HG03139 (cell line): ENCODE results near the gene CAMK1D.
"Not testable (repeated sequence)": the region's sequence is repeated elsewhere in the genome, so short reads cannot be mapped to it uniquely, and the experiment has no call there.

Experiments
- ATAC-seq: cut with Tn5 transposase; IDR thresholded peaks from one replicate; pipeline ENCODE4 v1.9.1; 2021; ENCODE audit not compliant: unreplicated experiment

The CAMK1D gene

DNA sequence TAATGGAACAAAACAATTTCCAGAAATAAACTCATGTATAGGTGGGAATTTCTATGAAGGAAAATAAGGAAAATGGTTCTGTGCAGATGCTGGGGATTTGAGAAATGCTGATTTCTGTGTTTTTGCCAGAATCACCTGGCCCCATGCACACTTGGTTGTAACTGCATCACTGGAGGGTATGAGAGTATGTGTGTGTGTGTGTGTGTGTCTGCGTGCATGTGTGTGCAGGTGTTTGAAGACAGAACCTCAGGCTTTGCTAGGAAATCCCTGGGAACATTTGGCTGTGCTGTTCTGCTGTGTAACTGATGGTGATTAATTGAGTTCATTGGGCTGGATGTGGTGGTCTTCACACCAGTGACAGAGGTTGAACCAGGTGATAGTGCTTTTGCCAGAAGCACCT, 141.6 kb downstream of the CAMK1D start:
- ATAC-seq = no peak

DNA sequence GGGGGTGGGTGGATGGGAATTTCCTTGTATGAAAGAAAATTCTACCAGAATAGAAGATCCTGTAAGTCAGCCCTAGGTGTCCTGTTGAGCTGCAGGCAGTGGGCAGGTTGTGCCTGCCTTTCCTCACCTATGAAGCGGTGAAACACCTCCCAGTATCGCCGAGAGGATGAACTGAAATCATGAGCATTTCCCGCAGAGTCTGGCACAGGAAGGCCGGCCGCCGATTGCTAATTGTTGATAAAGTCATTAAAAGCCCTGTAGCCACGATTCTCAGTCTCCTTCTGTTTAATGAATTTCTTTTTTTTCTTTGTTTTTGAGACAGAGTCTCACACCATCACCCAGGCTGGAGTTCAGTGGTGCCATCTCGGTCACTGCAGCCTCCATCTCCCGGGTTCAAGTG, 142.1 kb downstream of the CAMK1D start:
- no peak for ATAC-seq

DNA sequence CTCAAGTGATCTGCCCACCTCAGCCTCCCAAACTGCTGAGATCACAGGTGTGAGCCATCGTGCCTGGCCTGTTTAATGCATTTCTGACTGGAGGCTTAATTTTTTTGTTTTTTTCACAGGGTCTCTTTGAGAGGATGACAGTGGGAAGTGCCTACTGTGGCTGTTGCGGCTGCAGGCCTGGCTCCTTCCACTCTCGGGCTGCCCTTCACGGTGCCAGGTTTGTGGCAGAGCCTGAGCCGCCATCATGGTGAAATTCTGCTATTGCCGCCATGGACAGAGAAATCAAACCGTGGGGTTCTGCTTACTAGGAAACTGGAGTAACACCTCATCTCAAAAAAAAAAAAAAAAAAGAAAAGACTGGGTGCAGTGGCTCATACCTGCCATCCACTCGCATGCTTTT, 142.7 kb downstream of the CAMK1D start:
- no peak for ATAC-seq

DNA sequence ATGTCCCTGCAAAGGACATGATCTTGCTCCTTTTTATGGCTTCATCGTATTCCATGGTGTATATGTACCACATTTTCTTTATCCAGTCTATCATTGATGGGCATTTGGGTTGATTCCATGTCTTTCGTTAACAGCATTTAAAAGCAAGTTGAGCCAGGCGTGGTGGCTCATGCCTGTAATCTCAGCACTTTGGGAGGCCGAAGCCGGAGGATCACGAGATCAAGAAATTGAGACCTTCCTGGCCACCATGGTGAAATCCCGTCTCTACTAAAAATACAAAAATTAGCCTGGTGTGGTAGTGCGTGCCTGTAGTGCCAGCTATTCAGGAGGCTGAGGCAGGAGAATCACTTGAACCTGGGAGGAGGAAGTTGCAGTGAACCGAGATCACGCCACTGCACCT, 147.7 kb downstream of the CAMK1D start:
- not testable (repeated sequence) for ATAC-seq

DNA sequence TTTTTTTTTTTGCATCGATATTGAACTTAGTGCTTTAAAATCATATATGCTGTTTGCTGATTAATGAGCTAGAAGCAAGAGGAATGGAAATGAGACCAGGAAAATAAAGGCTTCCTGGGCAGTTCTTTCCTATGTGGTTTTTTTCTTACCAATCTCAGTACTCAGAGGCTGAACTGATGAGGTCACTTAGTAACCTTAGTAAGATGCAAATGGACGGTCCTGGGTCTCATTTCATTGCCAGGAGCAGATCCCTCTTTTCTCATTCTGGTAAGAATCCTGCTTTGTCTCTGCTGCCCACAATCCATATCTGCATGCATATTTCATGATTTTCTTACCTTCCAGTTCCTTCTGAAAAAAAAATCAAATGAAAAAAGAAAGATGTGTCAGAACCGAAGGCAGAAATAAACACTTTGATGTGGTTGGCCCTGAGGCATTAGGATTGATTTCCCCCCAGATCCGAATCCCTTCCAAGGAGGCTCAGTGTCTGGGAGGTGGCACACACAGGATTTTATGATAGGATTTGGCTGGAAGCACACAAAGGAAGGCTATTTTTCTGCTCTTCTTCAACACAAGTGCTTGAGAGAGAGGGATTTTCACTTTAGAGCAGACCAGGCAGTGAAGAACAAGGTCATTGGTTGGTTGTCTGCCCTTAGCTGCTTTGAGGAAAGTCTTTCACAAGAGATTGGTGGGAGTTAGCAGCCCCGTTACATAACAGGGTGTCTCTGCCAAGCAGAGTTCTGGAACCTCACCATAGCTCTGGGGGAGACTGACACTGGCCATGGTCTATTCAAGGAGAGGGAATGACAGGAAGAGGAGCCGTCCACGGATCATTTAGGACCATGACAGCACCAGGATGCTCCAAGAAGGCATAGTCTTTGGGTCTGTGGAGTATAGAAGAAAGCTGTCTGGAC, 150.0 kb downstream of the CAMK1D start:
- ATAC-seq = no peak

DNA sequence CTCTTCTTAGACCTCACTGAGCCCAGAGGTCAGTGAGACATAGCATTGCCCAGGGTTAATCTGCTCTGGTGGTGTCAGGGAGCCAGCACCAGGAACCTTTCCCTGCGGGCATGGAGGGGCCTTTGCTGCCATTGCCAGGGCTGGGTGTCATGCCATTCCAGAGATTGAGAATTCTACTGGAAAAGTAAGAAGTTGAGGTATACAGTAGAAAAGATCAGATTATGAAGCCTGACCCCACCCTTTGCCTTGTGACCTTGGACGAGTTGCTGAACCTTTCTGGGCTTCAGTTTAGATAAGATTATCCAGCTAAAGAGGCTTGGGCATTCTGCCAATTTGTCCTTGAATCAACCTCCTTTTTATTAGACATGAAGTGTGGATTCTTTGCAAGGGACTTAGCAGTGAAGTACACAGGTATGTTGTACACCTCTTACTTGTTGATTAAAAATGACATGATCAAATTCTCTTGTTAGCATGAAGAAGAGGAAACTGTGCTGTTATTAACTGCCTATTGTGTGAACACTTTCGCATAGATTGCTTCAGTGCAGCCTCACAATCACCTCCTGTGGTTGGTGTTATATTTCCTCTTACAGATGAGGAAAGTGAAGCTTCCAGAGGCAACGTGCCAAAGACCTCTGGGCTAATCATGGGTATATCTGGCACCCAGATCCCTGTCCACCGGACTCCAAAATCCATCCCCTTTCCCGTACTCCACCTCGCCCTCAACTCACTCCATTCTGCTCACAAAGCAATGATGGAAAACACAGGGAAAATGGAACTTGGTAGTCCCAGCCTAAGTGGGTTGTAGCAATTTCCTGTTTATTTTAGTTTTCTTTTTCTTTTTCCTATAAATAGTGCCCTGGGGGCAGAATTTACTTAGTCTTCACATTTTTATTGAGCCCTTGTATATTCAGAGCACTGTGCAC, 151.3 kb downstream of the CAMK1D start:
- ATAC-seq = no peak

DNA sequence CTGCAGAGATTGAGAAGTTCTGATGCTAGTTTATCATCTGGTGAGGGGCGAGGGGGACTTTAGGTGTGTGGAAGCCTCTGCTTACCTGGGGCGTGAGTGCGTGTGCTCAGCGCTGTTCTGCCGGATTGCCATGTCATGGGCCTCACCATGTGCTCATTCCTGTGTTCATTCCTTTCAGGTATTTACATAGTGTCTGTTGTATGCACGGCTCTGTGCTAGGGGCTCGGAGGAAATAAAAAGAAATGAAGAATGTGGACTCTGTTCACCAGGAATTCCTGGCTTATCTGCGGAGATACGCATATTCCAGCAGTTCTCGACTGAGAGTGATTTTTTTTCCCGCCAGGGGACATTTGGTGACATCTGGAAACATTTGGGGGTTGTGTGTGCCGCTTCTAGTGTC, 152.0 kb downstream of the CAMK1D start:
- ATAC-seq = no peak

DNA sequence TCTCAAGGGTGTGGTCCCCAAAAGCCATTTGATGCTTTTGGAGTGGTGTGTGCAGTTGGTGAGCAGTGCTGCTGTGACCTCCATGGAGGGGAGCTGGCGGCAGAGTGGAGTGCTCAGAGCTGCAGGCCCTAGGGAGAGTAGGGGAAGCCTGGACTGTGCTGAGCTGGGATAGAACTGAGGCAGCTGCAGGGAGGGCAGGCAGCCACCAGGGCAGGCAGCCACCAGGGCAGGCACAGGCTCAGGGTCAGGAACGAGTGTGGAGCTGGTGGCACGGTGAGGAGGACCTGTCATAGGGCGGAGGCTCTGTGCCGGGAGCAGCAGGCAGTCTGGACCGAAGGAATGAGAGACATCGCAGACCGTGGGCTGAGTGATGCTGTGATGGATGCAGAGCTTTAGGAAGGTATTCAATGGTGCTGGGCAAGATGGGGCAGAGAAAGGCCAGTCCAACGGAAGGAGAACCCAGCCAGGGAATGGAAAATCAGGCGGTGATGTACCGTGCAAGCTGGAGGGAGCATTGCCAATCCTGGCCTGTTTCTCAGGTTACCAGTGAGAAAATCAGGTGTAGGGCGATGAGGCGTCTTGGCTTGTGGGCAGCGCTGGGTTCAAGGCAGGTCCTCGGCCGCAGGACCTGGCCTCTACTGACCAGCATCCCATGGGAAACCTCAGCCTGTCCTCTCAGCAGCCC, 152.6 kb downstream of the CAMK1D start:
- no peak for ATAC-seq

DNA sequence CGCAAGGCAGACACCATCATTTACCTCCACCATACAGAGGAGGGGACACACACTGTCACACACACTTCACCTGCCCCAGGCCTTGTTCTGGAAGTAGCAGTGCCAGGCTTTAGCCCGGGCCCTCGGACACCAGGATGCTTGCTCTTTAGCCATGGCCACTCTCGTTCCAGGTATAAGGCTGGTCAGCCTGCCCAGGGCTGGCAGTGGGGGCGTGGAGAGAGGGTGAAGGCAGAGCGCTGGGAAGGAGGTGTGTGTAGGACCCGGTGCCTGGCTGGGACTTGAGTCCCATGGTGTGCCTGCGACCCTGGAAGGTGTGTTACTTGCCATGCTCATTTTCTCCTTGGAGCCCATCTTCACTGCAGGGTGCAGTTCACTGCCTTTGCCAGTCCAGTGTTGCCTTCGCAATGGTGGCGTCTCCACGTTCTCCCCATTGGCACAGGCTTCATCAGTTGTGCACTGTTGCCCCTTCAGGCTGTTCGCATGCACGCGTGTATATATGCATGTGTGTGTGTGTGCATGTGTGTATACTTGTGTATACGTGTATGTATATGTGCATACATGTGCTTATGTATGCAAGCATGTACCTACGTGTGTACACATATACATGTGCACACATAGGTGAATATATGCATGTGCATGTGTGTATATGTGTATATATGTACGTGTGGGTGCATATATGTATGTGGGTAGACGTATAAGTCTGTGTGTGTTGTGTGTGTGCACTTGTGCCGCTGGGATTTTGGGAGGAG, 153.4 kb downstream of the CAMK1D start:
- ATAC-seq = no peak

DNA sequence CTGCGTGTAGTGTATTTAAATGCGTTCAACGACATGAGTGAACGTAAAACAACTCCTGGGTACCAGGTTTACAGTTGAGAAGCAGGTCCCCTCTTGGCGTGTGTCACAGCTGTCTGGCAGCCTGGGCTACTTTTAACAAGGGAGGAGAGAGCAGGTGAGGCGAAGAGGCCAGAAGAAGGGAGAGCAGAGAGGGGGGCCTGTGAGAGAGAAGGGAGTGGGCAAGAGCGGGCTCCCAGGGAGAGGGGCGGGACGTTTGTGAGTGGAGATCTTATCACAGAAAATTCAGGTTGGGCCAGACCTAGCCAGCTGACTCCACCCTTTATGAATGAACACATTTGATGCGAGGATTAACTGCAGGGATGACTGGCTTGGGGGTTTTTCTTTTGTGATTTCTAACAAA, 154.0 kb downstream of the CAMK1D start:
- no peak for ATAC-seq

DNA sequence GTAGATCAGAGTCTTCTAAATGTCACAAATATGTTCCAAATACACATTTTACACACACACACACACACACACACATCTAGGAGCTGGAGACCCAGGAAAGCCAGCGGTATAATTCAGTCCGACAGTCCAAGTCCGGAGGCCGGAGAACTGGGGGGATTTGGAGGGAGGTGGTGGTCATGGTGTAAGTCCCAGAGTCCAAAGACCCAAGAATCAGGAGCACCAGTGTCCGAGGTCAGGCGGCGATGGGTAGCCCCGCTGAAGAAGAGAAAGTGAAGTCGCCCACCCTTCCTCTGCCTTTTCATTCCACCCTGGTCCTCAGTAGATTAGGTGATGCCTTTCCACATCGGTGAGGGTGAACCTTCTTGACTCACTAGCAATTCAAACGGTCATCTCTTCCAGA, 154.8 kb downstream of the CAMK1D start:
- ATAC-seq = no peak

DNA sequence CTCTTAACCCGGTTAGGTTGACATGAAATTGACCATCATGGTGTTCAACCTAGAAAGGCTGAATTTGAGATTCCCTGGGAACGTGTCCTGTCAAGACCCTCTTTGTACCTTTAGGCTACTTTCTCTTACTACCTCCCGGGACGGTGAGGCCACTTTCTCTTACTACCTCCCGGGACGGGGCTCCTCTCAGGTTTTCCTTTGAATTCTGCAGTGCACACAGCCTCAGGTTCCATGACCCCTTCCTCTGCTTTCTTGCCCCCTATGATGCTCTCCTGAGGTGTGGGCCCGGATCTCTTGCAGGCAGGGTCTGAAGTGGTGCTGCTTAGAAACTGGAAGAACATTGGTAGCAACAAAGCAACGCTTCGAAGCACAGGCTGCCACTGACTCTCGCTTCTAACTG, 155.3 kb downstream of the CAMK1D start:
- ATAC-seq = no peak

DNA sequence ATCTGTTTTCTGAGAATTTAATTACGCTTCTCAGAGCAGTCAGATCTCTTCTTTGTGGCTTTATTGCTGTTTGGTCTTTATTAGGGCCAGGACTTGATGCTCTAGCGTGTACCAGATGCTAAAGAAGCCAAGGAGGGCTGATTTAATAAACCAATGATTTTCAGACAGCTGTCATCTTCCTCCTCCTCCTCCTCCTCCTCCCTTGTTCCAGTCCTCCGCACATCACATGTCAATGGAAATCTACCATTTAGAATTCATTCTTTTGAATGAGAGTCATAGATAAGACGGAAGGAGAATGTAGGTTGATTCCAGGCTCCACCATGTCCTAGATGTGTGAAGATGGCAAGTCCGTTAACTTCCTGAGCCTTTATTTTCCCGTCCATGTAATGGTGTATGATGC, 156.3 kb downstream of the CAMK1D start:
- no peak for ATAC-seq

DNA sequence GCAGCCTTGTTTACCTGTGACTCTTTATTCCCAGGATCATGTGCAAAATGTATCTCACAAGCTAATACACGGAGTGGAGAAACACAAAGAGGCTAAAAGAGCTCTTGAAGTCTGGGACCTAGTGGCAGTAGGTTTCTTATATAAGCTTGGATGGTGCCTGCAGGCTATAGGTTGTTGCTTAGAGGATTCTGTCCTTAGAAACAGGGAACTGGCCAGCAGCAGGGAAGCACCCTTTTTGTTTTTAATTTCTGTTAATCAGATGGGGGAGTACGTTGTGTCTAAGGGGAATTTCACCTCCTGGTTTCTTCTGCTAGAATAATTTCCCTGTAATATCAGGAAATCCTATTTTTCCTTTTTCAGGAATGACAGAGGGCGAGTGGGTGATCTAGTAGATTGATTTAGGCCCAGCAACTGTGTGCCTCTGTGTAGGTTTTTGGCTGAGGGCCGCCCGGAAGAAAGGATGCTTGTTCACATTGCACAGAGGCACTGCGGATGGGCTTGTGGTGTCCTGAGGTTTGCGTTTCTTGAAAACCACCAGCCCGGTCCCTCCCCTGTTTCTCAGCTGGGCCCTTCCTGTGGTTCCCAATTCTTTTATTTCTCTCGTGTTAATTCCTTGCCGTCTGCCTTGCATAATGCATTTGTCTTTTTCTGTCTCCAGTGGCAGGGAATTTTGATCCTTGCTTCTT, 158.0 kb downstream of the CAMK1D start:
- ATAC-seq = no peak

DNA sequence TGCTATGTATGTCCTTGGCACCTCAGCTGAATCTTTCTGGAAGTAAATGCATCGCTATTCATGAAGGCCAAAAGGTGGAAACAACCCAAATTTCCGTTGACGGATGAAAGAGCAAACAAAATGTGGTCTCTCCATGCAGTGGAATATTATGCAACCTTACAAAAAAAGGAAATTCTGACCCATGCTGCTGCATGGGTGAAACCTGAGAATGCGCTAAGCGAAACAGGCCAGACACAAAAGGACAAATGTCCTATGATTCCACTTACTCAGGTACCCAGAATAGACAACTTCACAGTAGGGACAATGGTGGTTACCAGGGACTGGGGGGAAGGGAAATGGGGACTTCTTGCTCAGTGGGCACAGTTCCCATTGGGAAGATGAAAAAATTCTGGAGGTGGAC, 158.8 kb downstream of the CAMK1D start:
- ATAC-seq = no peak

DNA sequence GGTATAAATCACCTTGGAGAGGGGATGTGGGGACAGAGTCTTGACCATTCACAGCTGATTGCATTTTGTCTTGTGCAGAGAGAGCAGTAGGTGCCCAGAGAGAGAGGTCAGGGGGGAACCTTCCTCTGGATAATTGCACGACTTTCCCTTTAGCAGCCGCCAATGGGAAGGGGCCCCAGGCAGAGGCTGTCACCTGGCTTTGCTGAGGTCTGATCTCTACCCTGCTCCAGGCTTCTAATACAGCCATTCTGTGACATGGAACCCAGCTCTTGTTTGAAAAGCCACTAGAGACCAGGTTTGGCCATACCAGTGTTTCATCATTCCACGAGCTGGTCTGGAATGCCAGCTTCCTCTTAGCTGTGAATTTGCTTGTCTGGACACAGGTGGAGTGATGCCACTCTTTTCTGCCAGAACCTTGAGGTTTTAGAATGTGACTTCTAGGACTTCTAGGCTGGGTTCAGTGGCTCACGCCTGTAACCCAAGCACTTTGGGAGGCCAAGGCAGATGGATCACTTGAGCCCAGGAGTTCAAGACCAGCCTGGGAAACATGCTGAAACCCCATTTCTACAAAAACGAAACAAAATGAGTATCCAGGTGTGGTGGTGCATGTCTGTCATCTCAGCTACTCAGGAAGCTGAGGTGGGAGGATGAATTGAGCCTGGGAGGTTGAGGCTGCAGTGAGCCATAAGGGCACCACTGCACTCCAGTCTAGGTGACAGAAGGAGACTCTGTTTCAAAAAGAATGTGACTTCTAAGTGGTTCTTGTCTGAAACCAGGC, 159.9 kb downstream of the CAMK1D start:
- no peak for ATAC-seq

DNA sequence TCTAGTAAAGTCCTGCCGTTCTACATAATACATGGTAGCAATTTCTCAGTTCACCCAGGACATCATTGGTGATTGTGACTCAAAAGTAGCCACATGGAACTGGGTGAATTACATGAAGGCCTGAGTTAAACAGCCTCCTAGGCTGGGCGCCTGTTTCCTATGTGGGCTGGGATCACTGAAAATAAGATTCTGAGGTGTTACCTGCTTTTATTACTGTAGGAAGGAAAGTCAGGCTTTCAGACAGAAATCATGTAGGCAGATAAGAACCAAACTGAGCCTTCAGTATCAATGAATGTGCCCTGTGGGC, 160.4 kb downstream of the CAMK1D start:
- no peak for ATAC-seq

DNA sequence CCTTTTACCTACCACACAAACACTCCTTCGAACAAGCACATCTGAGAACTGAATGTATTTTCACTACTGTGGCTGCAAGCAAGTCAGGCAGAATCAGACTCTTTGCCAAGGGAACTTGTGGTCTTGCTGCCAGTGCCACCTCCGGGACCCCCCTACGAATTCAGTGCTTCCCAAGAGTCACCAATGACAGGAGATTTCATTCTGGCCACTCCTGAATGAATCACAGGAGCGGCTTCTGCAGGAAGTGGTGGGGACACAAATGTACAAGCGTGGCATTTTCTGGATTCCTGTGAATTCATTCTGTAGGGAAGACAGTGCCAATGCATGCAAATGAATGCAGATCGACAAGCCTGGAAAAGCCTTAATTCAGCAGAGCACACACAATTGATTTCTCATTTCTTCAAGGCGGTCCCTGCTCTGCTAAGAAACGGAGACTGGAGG, 161.2 kb downstream of the CAMK1D start:
- ATAC-seq = no peak

DNA sequence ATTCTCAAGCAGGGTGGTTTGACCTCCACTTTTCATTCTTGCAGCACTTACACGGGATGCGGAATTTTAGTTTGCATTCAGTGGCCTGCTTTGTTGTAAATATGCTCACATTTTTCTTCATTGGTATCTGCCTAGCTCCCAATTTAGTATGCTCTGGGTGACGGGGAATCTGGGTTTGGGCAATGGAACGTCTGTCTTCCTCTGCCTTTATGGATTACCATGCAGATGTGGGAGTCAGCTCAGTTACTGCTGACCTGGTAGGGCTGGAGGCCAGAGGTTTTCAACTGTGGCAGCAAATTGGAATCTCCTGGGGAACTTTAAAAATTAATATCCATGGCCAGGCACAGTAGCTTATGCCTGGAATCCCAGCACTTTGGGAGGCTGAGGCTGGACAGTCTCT, 161.6 kb downstream of the CAMK1D start:
- no peak for ATAC-seq
